ELR (cell line): ENCODE data around the gene TAS1R3.
A peak's percentile ranks its signal among the peaks of the same experiment; 100 is the strongest.

Experiments used
- DNase-seq: peaks from one replicate; pipeline ENCODE4 v3.0.0-alpha.2; 2015; ENCODE audit warnings: low read depth

TAS1R3 gene

GRCh38 chr1:1324084-1324523 is 7.0 kb upstream of the TAS1R3 start:
- no peak for DNase-seq

DNA sequence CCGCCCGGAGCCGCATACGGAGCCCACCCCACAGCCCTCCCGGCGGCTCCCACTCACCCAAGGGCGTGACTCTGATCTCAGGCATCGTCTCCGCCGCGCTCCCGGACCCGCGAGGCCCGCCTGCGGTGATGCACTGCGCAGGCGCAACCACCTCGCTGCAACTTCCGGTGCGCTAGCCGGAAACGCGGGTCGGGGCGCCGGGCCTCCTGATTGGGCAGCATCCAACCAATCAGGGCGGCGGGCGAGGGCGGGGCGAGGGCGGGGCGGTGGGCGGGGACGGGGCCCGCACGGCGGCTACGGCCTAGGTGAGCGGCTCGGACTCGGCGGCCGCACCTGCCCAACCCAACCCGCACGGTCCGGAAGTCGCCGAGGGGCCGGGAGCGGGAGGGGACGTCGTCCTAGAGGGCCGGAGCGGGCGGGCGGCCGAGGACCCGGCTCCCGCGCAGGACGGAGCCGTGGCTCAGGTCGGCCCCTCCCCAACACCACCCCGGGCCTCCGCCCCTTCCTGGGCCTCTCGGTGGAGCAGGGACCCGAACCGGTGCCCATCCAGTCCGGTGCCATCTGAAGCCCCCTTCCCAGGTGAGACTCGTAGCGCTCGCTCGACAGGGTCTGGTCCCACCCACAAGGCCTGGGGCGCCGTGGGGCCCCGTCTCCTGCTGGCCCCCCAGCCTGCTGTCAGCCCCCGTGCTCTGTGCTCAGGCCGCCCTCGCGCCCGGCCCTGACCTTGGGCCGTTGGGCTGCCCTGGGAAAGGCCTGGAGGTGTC is 6.4 kb upstream of the TAS1R3 start, which contains the start of the genes CPTP and INTS11:
CPTP (plus strand) TSS at position 279 of the 764 bp plus-strand sequence. CDS start 2,109 bp downstream, outside the sequence.
INTS11 (minus strand) TSS at position 137 of the 764 bp plus-strand sequence; CDS start at position 85, 52 bp downstream.
- peak; percentile 92 for DNase-seq

DNA sequence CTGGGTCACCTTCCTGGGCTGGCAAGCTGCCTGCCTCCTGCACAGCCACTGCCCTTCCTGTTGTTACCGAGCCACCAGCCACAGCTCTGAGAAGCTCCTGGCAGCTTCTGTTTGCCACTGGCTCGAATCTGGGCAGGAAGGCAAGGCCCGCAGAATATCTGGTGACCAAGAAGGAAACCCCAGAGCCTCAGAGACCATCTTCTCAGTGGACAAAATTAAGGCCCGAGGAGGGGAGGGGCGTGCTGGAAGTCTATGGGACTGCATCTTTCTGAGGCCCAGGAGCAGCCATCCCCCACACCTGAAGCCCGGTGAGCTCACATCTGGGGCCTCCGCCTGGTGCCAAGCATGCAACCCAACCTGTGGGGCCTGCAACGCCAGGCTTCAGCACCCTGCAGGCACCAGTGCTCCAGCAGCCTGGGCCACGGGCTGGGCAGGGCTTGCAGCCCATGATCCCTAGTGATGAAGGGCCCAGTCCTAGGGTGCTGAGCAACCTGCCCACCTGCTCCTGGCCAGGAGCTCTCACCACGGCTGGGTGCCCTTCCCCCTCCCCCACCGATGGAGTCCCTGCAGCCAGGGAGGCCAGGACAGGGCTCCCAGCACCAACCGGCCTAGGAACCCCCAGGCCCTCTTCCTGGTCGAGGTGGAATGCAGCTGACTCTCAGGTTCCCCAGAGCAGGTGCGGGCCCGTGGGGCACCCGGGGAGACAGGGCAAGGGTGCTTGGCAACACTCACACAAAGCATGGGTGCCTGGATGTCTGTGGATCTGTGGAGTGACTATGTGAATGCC is 5.6 kb upstream of the TAS1R3 start:
- DNase-seq: no peak

DNA sequence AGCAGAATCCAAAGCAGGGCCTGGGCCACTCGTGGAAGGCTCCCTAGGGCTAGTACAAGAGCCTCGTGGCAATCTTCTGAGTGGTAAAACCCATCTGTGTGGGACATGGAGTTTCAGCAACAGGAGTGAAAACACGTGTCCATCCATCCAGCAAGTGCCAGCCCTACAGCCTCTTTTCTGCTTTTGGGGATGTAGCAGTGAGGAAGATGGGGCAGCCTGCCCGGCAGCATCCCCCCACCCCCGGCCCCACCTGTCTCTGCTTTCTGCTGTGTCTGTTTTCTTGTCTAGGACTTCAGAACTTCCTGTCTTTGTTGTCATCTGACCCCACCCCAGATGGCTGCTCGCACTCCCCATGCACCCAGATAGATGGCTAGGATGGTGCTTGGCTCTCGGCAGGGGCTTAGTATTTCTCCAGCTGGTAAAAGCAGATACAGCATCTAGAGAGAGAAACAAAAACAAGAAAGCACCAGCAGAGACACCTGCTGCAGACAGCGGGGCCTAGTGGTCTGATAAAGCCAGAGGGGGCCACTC is 4.9 kb upstream of the TAS1R3 start:
- no peak for DNase-seq

DNA sequence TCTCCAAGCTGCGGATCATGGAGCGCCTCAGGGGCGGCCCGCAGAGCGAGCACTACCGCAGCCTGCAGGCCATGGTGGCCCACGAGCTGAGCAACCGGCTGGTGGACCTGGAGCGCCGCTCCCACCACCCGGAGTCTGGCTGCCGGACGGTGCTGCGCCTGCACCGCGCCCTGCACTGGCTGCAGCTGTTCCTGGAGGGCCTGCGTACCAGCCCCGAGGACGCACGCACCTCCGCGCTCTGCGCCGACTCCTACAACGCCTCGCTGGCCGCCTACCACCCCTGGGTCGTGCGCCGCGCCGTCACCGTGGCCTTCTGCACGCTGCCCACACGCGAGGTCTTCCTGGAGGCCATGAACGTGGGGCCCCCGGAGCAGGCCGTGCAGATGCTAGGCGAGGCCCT is 3.8 kb upstream of the TAS1R3 start:
- DNase-seq: no peak

DNA sequence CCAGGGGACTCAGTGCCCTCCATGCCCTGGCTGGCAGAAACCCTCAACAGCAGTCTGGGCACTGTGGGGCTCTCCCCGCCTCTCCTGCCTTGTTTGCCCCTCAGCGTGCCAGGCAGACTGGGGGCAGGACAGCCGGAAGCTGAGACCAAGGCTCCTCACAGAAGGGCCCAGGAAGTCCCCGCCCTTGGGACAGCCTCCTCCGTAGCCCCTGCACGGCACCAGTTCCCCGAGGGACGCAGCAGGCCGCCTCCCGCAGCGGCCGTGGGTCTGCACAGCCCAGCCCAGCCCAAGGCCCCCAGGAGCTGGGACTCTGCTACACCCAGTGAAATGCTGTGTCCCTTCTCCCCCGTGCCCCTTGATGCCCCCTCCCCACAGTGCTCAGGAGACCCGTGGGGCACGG is 2.8 kb upstream of the TAS1R3 start:
- no peak for DNase-seq

DNA sequence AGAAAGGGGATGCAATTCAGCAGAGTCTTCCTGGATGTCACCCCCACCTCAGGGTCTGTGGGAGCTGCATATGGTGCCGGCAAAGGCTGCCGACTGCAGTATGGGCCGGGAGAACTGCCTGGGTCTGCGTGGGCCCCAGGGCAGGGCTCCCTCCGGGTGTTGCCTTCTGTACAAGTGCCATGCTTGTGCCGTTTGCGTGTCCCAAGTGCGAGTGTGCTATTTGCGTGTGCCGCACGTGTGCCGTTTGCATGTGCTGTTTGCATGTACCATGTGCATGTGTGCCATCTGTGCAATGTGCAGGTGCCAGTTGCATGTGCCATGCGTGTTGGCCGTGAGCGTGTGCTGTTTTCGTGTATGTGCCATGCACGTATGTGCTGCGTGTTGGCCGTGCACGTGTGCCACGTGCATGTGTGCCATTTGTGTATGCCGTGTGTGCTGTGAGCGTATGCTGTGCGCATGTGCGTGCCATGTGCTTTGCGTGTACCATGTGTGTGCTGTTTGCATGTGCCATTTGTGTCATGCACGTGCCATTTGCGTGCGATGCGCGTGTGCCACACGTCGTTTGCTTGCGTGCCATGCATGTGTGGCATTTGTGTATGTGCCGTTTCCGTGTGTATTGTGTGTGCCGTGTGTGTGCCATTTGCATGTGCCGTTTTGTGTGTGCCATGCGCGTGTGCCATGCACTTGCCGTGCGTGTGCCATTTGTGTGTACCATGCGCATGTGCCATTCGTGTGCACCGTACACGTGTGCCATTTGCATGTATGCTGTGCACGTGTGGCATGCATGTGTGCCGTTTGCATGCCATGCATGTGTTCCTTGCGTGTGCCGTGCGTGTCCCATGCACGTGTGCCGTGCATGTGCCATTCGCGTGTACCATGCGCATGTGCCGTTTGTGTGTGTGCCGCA is 1.5 kb upstream of the TAS1R3 start:
- no peak for DNase-seq

- DNase-seq: no peak
Observed at GRCh38 chr1:1330366-1331067, 563 bp upstream of the TAS1R3 start.

GRCh38 chr1:1332031-1332755 is 1.1 kb downstream of the TAS1R3 start:
- no peak for DNase-seq

- no peak for DNase-seq
Observed at GRCh38 chr1:1332774-1333480, 1.8 kb downstream of the TAS1R3 start.

DNA sequence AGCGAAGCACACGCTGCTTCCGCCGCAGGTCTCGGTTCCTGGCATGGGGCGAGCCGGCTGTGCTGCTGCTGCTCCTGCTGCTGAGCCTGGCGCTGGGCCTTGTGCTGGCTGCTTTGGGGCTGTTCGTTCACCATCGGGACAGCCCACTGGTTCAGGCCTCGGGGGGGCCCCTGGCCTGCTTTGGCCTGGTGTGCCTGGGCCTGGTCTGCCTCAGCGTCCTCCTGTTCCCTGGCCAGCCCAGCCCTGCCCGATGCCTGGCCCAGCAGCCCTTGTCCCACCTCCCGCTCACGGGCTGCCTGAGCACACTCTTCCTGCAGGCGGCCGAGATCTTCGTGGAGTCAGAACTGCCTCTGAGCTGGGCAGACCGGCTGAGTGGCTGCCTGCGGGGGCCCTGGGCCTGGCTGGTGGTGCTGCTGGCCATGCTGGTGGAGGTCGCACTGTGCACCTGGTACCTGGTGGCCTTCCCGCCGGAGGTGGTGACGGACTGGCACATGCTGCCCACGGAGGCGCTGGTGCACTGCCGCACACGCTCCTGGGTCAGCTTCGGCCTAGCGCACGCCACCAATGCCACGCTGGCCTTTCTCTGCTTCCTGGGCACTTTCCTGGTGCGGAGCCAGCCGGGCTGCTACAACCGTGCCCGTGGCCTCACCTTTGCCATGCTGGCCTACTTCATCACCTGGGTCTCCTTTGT is 2.6 kb downstream of the TAS1R3 start:
- DNase-seq: no peak

- DNase-seq: no peak
Observed at GRCh38 chr1:1334835-1335234, 3.8 kb downstream of the TAS1R3 start.

DNA sequence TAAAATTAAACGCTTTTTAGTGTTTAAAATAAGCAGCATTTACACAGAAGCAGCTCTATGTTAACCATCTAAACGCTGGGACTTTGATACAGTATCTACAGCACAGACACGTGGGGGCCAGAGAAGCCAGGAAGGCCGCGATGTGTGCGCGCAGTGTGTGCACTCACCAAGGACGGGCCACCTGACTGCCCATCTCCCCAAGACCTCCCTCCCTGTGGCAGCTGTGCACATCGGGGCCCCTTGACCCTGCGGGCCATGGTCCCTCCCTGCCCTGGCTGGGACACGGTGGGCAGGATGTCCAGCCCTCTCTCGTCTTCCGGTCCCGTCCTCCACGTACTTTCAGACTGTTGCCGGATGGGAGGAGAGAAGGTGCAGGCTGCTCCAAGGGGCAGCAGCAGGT is 4.2 kb downstream of the TAS1R3 start:
- no peak for DNase-seq

- no peak for DNase-seq
Observed at GRCh38 chr1:1335792-1336248, 4.7 kb downstream of the TAS1R3 start.

DNA sequence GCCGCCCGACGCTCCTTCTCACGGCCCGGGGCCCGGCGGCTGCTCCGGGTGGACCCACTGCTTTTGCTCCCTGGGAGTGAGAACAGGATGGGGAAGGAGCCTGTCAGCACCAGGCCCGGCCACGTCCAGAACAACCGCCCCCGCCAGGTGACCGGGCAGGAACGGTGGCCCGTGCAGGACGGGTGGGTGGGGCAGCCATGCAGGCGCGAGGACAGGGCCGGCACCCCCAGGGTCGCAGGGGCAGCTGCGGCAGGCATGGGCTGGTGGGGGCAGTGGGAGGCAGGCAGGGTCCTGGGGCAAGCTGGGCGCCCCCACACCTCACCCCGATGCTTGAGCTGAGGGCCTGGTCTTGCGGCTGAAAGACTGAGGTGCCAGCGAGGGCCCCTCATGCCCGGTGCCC is 5.4 kb downstream of the TAS1R3 start:
- no peak for DNase-seq

- no peak for DNase-seq
Observed at GRCh38 chr1:1336931-1337792, 6.1 kb downstream of the TAS1R3 start.

GRCh38 chr1:1337793-1338147 is 6.7 kb downstream of the TAS1R3 start:
- DNase-seq: no peak

GRCh38 chr1:1338278-1338677 is 7.2 kb downstream of the TAS1R3 start:
- no peak for DNase-seq
